Thyroid gland (tissue), 4 donors: ENCODE measurements around the gene BCAS3.

Source experiments
- POLR2A ChIP-seq, 2 donors: fragments of 450-650 bp; IDR thresholded peaks; one replicate each; pipeline ENCODE4 v1.6.1; 2017; ENCODE audit warnings: antibody characterized with exemption in 2 of 2, mild to moderate bottlenecking in 2 of 2, moderate library complexity in 1 of 2
- TF ChIP-seq, protein P1 (sequence below), 6 experiments: fragments of 200-600 bp in 3 of 6; fragments of 450-650 bp in 3 of 6; sonication (generic) in 3 of 6; IDR thresholded peaks; one replicate each; pipeline ENCODE4 v1.5.1; 2016 to 2019; ENCODE audit warnings: antibody characterized with exemption in 6 of 6, mild to moderate bottlenecking in 2 of 6, inconsistent platforms in 1 of 6, moderate library complexity in 1 of 6

DNA sequence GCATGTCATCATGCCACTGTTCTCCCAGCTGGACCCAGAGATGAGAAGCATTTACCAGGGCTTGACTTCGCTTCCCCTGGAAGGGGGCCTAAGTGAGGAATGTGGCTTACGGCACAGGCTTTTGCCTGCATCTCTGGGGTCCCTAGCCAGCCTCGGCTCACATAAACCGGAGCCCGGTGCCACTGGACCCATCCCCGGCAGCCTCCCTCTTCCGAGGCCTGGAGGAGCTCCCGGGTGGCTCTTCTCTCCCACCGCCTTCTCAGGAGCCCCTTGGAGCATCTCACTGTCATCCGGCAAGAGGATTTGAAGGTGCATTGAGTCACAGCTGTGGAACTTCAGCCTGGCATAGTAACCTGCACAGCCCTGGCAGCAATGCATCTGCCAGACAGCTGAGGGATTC is 692.1 kb downstream of the BCAS3 start:
- TF ChIP-seq, protein P1, sequence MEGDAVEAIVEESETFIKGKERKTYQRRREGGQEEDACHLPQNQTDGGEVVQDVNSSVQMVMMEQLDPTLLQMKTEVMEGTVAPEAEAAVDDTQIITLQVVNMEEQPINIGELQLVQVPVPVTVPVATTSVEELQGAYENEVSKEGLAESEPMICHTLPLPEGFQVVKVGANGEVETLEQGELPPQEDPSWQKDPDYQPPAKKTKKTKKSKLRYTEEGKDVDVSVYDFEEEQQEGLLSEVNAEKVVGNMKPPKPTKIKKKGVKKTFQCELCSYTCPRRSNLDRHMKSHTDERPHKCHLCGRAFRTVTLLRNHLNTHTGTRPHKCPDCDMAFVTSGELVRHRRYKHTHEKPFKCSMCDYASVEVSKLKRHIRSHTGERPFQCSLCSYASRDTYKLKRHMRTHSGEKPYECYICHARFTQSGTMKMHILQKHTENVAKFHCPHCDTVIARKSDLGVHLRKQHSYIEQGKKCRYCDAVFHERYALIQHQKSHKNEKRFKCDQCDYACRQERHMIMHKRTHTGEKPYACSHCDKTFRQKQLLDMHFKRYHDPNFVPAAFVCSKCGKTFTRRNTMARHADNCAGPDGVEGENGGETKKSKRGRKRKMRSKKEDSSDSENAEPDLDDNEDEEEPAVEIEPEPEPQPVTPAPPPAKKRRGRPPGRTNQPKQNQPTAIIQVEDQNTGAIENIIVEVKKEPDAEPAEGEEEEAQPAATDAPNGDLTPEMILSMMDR (IDR thresholded peaks at IDR 0.05) = no peak
- TF ChIP-seq POLR2A (IDR thresholded peaks at IDR 0.05) = no peak
